HG03060 (cell line): Measurements from ENCODE around the gene LMBR1.
"Not testable (repeated sequence)": the region's sequence is repeated elsewhere in the genome, so short reads cannot be mapped to it uniquely, and the experiment has no call there.

Source experiments
- ATAC-seq: cut with Tn5 transposase; IDR thresholded peaks from one replicate; pipeline ENCODE4 v1.9.1; 2021; ENCODE audit warnings: low read depth, moderate number of reproducible peaks; ENCODE audit not compliant: unreplicated experiment

The LMBR1 gene

DNA sequence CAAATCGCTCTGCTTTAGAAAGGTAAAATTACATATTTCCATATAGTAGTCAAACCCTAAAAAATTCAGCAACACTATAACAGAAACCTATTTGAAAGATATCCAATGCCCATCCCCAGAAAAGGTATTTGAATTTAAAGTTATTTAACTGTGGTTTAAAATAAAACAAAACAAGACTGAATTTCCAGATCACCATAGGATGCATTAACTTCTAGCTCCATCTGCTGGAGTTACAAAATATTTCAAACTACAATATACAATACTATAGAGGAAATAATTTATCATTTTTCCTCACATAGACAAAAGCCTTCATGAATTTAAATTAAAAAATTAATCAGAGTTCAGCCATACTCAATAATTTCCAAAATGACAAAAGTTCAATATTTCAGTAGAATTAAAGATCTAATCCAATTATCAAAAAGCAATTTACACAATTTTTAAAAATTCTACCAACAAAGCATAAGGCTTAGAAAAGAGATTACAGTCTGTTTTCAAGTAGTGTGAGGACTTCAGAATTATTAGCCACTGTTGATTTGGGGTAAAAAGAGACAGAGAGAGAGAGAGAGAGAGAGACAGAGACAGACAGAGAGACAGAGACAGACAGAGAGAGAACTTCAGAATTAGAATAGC, 75.9 kb downstream of the LMBR1 start:
- ATAC-seq: no peak

DNA sequence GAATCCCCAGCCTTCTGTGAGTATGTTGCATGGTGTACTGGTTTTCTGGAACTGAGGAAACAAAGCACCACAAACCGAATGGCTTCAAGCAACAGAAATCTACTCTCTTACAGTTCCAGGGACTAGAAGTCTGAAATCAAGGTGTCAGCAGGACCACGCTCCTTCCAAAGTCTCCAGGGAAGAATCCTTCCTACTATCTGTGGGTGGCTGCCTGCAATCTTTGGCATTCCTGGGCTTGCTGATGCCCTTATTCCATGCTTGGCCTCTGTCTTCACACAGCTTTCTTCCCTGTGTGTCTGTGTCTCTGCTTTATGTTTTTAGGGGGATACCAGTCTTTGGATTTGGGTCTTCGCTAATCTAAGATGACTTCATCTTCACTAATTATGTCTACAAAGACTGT, 81.3 kb downstream of the LMBR1 start:
- ATAC-seq: no peak

DNA sequence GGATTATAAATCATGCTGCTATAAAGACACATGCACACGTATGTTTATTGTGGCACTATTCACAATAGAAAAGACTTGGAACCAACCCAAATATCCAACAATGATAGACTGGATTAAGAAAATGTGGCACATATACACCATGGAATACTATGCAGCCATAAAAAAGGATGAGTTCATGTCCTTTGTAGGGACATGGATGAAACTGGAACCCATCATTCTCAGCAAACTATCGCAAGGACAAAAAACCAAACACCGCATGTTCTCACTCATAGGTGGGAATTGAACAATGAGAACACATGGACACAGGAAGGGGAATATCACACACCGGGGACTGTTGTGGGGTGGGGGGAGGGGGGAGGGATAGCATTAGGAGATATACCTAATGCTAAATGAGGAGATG, 89.3 kb downstream of the LMBR1 start:
- not testable (repeated sequence) for ATAC-seq

DNA sequence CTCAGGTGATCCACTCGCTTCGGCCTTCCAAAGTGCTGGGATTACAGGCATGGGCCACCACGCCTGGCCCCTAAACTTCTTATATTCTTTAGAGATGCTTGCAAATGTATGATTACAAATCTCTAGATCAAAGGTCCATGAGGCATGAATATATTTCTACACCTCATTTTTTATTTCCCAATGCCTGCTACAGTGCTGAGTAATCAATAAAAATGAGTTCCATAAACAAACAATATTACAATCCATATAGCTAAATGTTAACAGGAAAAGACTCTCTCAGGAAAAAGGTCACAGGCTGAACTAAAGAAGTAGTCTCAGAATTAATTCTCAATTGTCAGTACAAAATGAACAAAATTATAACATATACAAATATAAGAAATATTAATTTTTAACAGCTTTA, 90.8 kb downstream of the LMBR1 start:
- no peak for ATAC-seq

DNA sequence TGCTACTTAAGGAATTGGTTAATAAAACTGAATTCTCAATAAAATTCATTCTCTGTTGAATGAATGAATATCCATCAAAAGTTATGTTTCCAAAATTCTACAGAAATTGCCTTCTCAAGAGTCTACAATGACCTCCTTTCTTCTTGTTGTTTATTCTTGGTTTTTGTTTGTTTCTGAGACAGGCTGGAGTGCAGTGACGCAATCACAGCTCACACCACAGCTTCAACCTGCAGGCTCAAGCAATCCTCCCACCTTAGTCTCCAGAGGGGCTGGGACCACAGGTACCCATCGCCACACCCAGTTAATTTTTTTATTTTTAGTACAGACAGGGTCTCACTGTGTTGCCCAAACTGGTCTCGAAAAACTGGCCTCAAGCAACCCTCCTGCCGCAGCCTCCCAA, 97.6 kb downstream of the LMBR1 start:
- ATAC-seq: no peak

DNA sequence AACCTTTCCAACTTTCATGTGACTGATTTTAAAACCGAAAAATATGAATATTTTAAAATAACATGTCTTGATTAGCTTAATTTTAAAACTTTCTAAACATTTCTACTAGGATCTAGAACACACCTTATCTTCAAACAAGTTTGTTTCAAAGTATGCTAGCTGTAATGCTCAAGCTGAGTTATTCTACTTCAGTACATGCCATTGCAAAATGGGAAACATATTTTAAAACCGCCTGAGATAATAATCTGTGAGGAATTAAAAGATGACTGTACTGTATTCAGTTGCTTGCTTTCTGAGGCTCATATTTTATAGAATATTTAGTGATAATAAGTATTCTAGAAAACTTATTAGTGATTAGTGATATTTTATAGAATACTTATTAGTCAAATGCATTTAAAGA, 99.6 kb downstream of the LMBR1 start:
- ATAC-seq: no peak

DNA sequence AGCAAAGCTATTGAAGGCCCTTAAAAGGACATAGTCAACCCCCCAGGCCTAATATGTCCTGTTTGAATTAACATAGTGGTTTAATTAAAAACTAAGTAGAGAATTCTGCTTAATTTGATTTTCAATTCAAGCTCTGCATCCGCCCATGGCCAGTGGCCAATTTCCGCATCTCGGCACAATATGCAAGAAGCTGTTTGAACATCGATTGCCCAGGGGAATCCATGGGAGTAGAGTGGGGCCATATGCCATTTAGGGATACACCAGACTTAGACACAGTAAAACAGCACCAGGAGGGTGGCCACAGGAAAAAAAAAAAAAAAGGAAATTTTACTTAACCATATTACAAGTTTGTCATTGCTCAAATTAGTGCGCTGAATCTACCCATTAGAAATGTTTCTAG, 100.4 kb downstream of the LMBR1 start:
- no peak for ATAC-seq

DNA sequence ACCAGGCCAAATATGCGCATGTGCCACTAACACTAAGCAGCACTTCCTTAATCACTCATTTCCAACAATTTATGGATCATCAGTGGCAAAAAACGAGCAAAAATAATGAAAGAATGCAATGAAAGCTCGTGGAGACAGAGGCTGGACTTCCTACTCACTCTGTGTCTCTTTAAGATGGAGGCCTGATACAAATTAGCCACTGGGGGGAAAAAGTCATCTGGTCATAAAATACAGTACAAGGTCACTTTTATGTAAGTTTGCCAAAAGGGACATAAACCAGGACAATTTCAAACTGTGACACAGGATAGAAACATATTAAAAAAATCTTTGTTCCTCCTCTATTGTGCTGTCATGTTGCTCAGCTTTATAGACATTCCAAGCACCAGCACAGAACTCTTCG, 101.7 kb downstream of the LMBR1 start:
- no peak for ATAC-seq

DNA sequence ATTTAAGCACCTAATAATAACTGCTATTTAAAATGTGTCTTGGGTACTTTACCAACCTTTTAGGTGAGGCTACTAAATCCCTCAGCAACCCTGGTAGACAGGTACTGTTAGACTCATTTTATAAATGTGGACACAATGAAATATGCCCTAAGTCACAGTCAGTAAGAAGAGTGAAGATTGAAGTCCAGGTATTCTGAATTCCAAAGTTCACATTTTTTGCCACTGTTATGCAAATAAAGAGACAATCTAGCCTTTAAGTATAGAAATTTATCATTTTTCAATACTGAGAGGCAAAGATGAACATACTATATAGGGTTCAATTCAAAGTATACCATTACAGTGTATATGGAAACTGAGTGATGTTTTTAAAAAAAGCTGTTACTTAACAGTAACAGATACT, 102.7 kb downstream of the LMBR1 start:
- no peak for ATAC-seq

DNA sequence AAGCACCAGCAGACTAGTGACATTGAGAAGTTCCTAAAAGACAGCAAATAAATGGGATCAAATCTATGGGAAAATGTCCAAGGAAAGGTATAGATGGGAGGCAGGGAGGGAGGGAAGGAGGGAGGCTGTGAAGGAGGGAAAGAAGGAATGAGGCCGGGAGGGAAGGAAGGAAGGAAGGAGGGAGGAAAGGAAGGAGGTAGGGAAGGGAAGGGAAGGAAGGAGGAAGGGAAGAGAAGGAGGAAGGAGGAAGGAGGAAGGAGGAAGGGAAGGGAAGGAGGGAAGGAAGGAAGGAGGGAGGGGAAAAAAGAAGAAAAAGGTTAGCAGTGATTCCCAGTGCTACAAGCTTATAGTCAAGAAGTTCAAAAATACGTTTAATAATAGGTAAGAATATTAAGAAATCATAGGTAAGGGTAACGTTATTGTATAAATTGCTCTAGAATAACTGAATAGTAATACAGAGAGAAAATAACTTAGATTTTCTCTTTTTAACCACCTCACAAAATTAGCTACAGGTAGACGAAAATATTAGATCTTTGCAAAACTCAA, 106.9 kb downstream of the LMBR1 start:
- no peak for ATAC-seq

DNA sequence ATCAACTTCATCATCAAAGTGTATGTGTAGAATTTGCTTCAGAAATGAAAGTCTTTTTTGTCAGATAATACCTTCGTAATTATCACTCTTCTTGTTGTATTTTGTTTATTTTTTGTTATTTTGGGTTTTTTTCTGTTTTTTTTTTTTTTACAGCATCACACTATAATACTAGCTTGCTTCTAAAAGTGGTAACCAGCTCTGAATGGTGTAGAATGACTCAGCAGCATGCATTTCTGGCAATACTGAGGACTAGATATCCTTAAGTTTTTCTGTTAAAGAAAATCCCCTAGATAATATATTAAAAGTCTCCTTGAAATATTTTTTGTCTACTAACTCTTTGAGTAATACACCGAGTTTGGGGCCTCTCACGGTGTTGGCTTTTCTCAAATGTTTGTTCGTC, 109.1 kb downstream of the LMBR1 start:
- ATAC-seq: no peak

DNA sequence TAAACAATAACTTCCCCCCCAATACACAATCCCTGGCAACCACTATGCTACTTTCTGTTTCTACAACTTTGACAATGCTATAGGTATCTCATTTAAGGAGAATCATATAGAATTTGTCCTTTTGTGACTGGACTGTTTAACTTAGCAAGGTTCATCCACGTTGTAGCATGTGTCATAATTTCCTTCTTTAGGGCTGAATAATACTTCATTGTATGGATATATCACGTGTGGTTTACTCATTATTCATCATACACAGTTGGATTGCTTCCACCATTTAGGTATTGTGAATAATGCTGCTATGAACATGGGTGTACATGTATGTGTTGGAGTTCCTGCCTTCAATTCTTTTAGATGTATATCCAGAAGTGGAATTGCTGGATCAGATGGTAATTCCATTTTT, 111.0 kb downstream of the LMBR1 start:
- no peak for ATAC-seq

DNA sequence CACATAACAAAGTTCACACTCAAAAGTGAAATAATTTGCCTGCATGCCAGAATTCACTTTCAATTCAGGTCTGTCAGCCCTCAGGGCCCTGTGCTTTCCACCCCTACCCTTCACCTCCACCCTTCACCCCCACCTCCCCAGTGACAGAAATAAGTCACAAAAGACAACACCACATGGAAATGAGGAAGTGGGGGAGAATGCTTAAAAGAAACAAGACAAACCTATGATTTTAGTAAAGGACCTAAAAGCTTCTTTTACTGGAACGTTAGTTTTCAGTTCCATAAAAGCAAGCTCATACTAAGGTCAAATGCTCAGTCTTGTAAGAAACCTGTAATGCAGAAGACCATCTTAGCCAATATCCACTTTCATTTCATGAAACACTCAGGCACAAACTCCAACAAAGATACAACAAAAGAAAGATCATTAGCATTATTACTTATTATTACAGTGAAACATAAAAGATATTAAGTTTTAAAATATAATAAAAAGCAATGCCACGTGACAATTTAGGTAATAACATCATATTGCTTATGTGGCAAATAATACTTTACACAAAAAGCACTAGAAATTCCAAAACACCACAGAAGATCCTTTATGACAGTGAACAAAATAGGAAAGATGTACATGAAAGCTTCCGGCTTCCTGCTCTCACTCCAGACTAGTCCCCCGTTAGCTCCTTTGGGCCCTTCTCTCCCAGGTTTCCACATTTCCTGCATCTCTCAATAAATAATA, 112.1 kb downstream of the LMBR1 start:
- peak; percentile 66 for ATAC-seq

DNA sequence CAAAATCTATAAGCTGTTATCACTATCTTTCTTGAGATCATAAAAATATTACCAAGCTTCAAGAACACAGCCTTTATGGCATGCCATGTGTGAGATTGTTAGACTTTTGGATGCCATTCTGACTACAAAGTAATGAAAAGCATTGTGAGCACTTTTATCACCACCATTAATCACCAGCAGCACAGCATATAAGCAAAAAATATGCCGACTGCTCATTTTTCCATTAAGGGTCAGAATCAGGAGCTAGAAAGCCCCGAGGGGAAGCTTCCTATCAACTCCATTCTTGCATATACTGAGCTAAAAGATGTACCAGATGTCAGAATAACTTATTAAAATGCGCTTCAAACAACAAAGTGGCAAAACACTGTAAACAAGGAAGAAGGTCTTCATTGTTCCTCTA, 114.3 kb downstream of the LMBR1 start:
- no peak for ATAC-seq

DNA sequence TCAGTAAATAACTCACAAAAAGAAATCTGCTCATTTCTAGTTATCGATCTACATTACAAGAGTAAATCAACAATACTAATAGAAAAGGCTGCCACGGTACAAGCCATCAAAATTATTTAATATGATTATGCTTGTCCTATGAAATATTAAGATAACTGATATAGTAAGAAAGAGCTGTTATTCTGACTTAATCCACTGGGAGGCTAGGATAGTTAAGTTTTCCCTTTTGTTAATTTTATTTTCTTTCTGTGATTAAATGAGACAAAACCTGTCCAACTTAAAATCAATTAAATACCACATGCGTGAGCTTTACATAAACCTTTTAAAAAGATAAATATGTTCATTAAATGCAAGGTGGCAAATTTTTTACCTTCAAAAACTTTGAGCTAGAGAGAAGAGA, 114.8 kb downstream of the LMBR1 start:
- ATAC-seq: no peak

DNA sequence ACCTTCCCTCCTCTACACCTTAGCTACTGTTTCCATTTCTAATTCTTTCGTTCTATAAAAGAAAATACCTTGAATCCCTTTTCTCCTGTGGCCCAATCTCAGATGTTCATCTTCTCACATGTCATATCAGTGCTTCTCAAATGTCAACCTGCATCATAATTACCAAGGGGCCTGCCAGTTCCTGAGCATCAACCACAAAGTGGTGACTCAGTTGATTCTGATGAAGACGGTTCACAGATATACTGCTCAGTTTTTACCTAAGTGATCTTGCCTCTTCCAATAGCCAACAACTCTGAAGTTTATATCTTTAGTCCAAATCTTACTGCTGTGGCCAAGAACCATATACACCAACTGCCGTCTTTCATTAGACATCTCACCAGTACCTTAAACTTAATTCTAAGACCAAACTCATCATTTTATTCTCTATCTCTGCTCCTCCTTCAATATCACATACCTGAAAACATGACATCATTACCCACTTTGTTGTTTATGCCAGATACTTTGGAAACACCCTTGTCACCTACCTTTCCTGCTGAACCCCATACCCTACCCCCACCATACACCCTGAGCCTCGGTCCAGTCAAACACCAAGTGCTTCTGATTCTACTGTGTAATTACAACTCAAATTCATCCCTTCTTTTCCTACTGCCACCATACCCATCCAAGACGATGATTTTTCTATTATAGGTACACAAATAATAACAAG, 115.5 kb downstream of the LMBR1 start:
- no peak for ATAC-seq

DNA sequence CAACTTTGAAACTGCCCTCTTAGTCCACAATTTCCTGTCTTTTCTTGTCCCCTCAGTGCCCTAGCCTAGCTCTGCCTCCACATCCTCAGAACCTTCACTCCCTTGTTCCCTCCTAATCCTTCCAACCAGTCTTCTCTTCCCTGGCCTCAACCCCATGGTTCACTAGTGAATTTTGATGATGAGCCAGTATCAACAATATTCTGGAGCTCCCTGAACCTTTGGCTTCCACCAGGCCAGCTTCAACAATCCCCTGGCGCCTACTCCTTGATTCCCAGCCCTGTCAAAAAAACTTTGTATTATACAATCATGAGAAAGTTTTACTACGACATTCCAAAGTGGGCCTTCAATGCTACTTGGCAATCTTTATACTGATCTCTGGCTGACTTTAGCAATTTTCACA, 116.5 kb downstream of the LMBR1 start:
- no peak for ATAC-seq

DNA sequence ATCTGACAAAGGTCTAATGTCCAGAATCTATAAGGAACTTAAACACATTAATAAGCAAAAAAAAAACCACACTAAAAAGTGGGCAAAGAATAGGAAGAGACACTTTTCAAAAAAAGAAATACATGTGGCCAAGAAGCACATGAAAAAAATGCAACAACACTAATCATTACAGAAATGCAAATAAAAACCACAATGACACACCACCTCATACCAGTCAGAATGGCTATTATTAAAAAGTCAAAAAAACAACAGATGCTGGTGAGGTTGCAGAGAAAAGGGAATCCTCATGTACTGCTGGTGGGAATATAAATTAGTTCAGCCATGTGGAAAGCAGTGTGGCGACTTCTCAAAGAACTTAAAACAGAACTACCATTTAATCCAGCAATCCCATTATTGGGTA, 119.0 kb downstream of the LMBR1 start:
- ATAC-seq: peak; percentile 39

DNA sequence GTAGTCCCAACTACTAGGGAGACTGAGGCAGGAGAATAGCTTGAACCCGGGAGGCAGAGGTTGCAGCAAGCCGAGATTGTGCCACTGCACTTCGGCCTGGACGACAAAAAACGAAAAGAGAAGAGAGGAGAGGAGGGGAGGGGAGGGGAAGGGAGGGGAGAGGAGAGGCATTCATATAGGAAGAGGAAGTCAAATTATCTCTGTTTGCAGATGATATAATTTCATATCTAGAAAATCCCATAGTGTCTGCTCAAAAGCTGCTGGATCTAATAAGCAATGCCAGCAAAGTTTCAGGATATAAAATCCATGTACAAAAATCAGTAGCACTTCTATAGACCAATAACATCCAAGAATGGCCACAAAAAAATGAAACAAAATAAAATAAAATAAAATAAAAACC, 120.3 kb downstream of the LMBR1 start:
- no peak for ATAC-seq

DNA sequence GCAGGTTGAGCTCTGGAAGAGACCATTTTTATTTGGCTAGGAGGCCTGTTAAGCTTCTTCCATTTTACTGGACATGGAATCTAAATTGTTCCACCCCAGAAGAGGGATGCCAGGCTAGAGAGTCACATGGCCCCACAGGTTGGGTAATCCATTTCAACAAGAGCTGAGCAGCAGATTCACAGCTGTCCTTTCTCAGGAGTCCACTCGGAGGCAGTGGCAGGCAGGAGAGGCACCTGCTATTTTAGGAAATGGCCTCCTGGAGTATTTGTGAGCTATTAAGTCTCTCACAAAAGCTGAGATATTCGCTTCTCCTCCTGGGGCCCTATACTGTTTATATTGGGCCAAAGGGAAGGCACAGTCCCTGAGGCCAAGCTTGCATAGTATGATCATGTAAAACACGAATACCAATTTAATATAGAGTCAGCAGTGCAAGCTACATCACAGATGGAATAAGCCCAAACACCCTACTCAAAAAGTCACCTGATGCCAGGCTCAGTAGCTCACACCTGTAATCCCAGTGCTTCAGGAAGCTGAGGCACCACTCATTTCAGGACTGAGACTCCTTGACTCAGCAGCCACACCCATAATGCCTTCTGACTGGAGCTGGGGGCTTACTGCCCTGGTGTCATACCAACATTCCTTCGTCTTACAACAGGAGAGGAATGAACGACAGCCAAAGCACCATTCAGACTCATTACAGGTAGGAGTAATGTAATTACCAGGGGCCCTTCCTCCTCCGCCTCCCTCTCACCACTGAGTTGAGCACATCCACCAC, 124.1 kb downstream of the LMBR1 start:
- no peak for ATAC-seq

DNA sequence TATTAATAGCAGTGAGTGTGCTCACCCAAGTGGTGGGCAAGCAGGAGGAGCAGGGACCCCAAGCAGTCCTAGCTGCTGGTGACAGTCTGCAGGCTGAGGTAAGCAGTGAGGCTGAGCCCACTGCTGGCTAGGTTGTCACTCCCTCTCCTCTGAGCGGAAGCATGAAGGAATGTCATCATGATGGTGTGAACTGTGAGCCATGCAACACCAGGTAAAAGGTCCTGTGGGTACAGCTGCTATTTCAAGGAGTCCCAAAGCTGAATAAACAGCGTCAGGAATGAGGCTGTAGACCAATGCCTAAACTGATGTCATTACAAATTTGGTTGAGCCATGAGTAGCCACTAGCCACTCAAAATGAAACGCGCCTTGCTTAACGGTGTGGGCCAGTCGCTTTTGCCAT, 126.3 kb downstream of the LMBR1 start:
- no peak for ATAC-seq
